Measurements from ENCODE around the gene NKAP.
A peak's percentile ranks its signal among the peaks of the same experiment; 100 is the strongest.
"Not testable (repeated sequence)": the region's sequence is repeated elsewhere in the genome, so short reads cannot be mapped to it uniquely, and the experiment has no call there.

The NKAP gene
- 19.3 to 28.1 (median 25.1) reads per million in 4 donors for total RNA-seq

DNA sequence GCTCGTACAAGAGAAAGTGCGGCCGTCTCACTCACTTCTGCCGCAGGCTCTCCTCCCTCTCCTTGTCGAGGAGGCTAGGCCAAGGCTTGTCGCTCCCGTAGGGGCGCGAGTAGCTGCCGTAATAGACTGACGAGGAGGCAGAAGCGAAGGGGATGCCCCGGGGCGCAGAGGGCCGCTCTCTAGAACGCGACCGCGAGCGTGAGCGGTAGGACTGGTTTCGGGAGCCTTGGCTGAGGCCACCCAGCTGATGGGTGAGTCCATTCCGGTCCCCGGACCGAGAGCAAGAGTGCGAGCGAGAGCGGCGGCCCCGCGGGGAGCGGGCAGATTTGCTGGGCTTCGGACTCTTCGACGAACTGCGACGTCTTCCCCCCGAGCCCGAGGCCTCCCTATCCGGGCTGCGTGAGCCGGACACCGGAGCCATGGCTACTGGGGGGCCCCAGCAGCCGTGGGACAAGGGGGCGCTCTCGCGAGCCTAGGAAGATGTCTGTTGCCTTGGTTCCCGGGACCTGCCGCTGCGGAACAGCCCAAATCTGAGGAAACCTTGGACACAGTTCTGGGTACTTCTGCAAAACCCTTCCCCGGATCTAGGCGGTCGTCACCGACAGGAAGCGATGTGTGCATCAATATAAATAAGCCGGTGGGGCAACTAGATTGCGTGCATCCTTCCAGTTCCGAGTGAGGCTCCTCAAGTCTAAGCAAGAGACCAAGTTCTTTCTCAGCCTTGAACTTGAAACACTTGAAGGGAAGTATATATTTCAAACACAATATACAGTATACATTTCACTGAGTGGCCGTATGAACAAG is at the start of gene NKAP:
NKAP (minus strand) TSS at position 567 of the 804 bp plus-strand sequence; CDS start at position 421, 146 bp downstream.
- DNase-seq, result peak; percentile 47 to 84 (median 60)

DNA sequence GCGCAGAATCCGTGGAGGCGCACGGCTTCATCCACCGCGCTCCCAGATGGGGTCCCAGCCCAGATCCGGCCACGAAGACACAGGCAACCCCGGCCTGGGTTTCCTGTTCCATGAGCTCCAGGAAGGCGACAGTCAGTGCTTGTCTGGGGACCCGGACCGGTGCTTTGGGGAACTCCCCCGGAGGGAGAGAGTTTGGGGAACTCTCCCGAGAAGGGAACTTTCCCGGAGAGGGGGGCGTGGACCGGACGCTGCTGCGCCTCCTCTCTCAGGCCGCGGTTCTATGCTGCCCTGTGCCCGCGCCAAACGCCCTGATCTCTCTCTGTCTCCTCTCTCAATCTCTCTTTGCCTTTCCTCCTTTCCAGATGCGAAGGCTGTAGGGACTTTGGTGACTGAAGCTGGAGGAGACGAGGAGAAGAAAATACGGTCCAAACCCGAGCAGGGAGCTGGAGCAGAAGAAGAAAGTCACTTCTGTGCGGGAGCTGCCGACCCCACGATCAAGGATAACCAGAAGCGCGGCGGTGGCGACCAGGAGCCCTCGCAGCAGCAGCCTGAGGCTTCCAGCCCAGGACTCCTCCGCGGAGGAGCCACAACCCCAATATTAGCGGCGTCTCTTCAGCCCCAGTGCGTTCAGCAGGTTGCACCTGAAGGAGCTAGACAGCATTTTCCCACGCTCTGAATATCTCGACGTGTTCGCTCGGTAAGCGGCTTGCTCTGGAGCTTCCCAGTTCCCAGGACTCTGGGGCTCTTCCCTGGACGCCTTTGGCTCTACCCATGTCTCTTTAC is 47.6 kb upstream of the NKAP start:
- no peak for DNase-seq

DNA sequence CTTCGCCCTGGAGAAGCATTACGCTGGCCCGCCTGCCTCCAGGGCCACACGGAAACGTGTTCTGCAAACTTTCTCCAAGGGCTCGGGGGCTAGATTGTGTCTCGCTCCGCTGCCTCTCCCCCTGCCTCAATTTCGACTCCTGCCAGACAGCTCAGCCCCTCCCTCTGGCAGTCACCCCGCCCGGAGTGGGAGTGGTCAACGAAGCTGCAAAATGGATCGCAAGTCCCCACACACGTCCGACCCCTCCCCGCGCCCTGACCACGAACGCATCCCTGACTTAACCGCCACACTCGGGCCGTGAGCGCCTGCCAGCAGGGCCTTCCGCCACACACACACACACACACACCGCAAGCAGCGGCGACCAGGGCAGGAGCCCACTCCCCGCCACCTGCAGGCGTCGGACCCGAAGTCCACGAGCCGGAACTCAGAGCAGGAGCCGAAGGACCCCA is 47.0 kb upstream of the NKAP start:
- no peak for DNase-seq

DNA sequence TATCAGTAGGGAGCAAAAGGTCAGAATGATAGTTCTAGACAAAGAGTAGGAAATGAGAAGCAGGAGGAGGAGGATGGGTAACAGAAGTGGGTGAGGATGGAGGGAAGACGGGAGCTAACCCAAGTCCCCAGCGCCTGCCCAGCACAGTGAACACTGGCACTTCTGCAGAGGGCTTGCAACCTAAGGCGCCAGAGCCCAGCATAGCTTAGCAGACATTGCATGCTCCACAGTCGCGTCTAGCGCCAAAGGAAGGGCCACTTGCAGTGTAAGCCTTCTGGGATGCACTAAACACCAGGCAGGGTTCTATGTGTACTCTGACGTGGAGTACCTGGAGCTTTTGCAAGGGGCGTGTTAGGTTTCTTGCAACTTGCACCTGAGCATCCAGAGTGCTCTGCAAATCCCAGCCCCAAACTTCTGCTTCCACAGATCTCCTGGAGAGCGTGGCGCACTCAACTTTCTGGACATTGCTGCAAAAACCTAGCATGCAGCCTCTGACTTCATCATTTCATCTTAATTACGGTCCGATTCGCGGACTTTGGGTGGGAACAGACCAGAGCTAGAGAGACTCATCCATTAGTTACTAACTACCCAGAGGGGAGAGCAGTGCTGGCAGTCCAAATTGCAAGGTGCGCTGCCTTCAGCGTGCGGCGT is 46.5 kb upstream of the NKAP start:
- no peak for DNase-seq

DNA sequence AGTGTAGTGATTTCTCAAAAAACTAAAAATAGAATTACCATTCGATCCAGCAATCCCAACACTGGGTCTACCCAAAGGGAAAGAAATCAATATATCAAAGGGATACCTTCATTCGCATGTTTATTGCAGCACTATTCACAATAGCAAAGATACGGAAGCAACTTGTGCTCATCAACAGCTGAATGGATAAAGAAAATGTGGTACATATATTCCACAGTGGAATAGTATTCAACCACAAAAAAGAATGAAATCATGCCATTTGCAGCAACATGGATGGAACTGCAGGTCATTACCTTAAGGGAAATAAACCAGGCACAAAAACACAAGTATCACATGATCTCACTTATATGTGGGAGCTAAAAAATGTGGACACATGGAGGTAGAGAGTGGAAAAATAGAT is 42.7 kb upstream of the NKAP start:
- no peak for DNase-seq

DNA sequence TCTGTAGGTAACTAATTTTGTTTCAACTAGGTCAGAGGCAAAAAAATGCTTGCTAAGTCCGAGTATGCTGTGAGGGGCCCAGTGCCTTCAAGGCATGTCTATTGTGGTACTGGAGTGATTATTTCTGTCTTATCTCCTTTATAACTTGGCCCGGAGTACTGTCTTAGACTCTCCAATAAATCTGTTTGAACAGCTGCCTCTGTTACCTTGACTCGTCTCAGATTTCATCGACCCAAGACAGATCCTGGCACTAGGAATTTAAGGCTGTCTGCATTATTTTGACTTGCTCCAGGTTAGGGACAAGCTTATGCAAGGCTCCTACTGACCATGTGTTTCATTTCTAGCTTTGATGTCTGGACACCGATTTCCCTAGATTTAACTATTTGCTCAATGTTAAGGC is 41.1 kb upstream of the NKAP start:
- DNase-seq, result no peak

DNA sequence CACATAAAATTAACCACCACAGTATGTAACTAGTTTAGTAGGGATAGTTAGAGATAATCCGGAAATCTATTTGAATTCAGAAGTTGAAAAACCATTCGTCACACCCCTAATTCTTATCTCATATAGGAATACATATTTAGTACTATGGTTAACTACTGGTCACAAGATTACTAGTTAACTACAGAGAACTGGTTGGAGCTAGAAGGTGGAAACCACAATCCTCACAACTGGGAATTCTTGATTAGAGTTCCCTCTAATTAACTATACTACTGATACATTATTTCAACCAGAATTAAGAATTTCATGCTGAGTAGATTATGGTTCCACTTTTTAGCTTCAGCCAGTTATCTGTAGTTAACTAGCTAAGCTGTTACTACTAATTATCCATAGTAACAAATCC is 39.9 kb upstream of the NKAP start:
- no peak for DNase-seq

DNA sequence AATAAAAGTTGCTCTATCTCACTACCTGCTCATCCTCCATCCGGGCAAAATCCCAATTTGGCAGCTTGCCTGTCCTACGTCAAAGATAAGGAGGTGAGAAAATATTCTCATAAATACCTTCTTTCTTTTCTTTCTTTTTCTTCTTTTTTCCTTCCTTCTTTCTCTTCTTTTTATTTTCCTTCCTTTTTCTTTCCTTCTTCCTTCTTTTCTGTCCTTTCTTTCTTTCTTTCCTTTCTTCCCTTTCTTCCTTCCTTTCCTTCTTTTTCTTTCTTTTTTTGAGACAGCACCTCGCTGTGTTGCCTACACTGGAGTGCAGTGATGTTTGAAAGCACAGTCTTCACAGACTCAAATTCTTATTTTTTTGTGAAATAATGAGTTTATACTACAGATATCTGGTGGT is 38.6 kb upstream of the NKAP start:
- no peak for DNase-seq

DNA sequence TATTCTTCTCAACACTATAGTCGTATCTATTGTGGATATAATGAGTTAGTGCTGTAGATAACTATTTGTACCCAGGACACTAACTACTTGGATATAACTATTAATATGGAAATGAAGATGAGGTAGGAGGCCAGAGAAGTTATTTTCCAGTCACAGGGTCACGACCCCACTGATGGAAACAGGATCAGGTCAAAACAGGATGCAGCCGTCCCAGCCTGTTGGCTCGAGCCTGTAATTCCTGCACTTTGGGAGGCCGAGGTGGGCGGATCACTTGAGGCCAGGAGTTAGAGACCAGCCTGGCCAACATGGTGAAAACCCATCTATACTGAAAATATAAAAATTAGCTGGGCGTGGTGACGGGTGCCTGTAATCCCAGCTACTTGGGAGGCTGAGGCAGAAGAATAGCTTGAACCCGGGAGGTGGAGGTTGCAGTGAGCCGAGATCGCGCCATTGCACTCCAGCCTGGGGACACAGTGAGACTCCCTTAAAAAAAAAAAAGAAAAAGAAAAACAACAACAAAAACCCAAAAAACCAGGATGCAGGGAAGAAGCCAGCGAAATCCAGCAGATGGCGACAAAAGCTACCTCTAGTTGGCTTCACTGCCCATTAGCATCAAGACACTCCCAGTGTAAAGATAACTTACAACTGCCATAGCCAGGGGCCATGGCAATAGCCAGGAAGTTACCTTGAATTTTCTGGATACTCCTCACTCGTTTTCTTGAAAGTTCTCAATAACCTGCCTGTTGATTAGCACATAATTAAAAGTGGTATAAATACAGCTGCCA is 37.9 kb upstream of the NKAP start:
- DNase-seq, result no peak

DNA sequence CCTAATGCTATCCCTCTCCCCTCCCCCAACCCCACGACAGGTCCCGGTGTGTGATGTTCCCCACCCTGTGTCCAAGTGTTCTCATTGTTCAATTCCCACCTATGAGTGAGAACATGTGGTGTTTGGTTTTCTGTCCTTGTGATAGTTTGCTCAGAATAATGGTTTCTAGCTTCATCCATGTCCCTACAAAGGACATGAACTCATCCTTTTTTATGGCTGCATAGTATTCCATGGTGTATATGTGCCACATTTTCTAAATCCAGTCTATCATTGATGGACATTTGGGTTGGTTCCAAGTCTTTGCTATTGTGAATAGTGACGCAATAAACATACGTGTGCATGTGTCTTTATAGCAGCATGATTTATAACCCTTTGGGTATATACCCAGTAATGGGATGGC is 33.6 kb upstream of the NKAP start:
- not testable (repeated sequence) for DNase-seq

DNA sequence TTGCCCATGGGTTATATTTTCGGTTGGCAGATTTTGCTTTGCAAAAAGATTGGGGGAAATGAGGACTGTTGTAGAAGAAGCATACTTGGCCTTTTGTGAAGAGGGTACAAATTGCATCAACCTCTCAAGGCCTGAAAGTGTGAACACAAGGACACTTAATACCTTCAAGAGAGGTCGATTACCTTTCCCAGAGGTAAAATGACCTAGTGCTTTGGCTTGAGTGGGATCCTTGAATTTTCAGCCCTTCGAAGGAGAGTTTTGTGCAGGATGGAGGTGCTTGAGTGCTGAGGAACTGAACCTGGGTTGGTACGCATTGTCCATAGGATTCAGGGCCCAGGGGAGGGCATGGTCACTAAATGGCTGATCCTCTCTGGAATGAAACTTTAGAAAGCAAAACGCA is 27.6 kb upstream of the NKAP start:
- DNase-seq, result no peak

DNA sequence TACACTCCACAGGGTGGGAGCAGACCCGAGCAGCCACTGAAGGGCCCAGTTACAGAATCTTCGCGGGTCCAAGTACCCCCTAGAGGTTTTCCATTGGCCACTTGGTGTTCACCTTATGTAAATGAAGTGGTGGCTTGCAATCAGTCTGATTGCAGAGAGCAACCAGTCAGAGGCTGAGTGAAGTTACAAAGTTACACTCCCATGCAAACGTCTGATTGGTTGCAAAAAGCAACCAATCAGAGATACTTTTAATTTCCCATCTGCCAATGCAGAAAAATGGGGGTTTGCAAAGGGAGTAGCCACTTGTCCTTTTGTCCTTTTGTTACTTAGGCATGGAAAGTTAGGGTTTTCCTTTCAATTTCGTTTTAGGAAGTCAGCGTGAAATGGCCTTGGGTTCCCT is 27.0 kb upstream of the NKAP start:
- DNase-seq, result no peak

DNA sequence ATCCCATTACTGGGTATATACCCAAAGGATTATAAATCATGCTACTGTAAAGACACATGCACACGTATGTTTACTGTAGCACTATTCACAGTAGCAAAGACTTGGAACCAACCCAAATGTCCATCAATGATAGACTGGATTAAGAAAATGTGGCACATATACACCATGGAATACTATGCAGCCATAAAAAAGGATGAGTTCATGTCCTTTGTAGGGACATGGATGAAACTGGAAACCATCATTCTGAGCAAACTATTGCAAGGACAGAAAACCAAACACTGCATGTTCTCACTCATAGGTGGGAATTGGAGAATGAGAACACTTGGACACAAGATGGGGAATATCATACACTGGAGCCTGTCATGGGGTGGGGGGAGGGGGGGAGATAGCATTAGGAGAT is 23.3 kb upstream of the NKAP start:
- DNase-seq, result not testable (repeated sequence)

DNA sequence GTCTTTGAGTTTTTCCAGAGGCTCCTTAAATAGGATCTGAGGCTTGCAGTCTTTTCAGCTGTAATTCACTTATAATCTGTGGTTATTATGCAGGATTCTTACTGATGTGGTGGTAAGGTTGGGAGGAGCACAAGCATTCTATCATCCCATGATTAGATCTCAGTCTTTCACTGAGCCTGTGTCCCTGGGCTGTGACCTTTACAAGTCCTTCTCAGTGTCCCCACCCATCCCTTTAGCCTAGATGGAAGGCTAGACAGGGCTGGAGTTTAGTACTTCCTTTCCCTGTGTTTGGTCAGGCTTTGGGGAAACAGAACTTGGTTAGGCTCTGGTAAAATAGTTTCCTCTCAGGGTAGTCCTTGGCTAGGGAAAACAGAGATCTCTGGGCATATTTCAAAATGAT is 17.1 kb upstream of the NKAP start:
- DNase-seq, result no peak

DNA sequence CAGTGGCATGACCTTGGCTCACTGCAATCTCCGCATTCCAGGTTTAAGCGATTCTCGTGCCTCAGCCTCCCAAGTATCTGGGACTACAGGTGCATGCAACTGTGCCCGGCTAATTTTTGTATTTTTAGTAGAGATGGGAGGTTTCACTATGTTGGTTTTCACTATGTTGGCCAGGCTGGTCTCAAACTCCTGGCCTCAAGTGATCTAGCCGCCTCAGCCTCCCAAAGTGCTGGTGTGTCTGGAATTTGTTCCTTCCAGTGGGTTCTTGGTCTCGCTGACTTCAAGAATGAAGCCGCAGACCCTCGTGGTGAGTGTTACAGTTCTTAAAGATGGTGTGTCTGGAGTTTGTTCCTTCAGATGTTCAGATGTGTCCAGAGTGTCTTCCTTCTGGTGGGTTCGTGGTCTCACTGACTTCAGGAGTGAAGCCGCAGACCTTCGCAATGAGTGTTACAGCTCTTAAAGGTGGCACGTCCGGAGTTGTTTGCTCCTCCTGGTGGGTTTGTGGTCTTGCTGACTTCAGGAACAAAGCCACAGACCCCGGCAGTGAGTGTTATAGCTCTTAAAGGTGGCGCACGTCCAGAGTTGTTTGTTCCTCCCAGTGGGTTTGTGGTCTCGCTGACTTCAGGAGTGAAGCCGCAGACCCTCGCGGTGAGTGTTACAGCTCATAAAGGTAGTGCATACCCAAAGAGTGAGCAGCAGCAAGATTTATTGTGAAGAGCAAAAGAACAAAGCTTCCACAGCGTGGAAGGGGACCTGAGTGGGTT is 12.4 kb upstream of the NKAP start:
- DNase-seq, result peak in 4 of 5 donors; percentile 0 to 55 (median 6)

DNA sequence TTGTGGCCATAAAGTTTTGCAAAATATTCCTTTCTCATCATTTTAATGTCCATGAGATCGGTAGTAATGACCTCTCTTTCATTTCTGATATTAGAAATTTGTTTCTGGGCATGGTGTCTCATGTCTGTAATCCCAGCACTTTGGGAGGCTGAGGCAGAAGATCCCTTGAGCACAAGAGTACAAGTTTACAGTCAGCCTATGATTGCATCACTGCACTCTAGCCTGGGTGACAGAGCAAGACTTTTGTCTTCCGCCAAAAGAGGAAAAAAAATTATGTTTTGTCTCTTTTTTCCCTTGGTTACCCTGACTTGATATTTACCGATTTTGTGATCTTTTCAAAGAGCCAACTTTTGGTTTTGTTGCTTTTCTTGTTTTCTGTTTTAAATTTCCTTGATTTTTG is 10.8 kb upstream of the NKAP start:
- DNase-seq, result no peak

DNA sequence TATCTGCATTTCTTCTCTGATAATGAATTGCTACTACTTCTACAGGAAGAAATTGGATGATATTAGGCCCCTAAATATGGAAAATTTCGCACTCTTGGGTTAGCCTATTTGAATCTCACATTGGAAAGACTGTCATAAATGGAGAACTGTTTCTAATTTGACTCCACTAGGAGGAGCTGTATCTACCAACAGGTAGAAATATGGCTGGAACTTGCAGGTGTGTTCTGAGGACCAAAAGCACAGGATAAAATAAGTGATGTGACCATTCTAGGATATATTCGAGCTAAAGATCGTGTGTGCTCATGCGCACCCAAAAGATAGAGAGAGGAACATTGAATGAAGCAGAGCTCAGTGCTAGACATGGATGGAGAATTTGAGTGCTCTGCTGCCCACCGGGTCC is 4.8 kb upstream of the NKAP start:
- no peak for DNase-seq

DNA sequence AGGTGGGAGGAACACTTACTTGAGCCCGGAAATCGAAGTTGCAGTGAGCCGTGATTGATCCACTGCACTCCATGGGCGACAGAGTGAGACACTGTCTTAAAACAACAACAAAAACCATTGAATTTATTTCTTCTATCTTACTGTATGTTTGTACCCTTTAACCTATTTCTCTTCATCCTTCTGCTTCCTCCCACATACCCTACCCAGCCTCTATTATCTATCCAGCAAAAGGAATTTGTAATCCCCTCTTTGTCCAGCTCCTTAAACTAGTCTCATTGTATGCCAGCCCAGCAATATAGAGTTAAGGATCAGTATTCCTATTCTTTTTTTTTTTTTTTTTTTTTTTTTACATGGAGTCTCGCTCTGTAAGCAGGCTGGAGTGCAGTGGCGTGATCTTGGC is 1.9 kb upstream of the NKAP start:
- DNase-seq, result no peak

DNA sequence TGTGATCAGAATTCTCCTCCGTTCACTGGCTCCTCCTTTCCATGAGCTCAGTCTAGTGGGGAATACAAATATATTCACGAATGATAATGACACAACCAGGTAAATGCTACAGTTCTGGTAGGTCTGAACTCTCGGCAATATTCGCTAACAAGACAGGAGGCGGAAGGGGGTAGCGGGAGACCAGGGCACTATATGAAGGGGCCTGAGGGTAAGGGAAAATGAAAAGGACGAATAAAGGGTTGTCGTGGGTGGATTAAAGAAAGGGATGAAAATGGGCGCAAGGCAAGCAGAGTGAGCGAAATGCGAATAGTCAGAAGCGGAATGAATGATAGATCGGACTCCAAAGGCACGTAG is 743 bp downstream of the NKAP start:
- DNase-seq, result no peak

DNA sequence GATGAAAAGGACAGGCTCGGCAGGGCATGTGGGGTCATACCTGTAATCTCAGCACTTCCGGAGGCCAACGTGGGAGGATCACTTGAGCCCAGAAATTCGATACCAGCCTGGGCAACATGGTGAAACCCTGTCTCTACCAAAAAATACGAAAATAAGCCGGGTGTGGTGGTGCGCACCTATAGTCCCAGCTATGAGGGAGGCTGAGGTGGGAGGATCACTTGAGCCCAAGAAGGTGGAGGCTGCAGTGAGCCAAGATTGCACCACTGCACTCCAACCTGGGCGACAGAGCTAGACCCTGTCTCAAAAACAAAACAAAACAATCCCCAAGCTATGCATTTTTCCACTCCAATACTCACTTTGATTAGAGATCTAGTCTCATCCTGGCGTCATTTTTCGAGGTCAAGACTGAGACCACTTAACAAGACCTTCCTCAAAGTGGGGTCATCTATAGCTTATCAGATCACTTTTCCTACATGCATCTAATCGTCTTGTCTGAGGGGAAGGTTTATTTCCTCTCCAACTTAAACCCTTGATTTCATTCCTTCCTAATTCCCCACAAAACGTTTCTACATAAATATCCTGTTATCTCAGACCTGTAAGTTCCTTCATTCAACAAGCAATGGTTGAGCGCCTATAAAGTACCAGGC is 1.3 kb downstream of the NKAP start:
- DNase-seq, result no peak

DNA sequence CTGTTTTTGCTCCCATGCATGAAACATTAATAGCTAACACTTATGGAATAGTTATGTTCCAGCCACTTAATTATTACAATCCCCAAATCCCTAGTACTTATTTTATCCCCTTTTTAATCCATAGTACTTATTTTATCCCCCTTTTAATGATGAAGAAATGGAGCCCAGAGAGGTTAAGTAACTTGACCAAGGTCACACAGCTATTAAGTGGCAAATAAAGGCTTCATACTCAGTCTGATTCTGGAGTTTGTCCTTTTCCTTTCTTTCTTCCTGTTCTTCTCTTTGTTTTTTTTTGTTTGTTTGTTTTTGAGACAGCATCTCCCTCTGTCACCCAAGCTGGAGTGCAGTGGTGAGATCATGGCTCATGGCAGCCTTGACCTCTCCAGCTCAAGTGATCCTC is 2.2 kb downstream of the NKAP start:
- DNase-seq, result no peak
